Measurements from ENCODE around the gene LEUTX.

DNA sequence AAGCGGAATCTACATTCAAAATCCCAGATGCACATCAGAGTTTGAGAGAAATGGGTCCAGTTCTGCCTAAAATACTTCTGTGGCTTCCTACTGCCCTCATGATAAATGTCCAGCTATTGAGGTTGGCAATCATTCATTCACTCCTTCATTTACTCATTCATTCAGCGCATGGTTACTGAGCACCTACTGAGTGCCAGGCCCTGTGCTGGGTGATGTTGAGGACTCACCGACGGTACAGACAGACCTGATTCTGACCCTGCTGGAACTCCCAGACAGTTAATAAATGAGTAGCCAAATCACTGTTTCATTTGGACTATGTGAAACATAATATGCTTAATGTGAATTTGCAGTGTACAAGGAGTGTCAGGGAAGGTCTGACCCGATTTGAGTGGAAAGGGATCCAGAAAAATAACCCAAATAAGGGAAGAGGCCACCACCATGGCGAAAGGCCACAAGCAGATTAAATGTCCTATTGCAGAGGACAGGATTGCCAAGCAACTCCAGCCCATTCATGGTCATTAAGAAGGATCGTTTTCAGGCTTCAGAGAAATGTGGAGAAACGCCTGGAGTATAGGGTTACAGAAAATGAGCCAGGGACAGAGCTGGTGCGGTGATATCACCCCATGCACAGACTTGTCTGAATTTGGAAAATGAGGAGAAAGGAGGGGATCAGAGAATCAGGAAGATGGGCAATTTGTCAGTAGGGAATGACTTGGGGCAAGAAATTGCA lies 34.8 kb downstream of the LEUTX start:
- no peak for TF ChIP-seq SUZ12 (IDR thresholded peaks at IDR 0.05; ENCODE audit: extremely low read depth, insufficient read depth, insufficient read length)
- no peak for TF ChIP-seq ZNF274 (IDR thresholded peaks at IDR 0.05; ENCODE audit: low read depth, low read length)
- no peak for TF ChIP-seq YY1 (IDR thresholded peaks at IDR 0.05; ENCODE audit: insufficient read depth, insufficient read length)

Measured in NT2/D1 (cell line).